ENCODE data around the gene SLC38A3.

GRCh38 chr3:50246517-50246954, 41.5 kb downstream of the SLC38A3 start:
- TF ChIP-seq CTCF (IDR thresholded peaks at IDR 0.05) = no peak
- TF ChIP-seq POLR2A (IDR thresholded peaks at IDR 0.05) = no peak
